Vagina (tissue), 2 donors: ENCODE results near the gene ZCCHC3. TPM values are rescaled to one million over a fixed set of nuclear protein-coding genes. Genes with fewer than 3 reads are reported as not detected.
"Not testable (repeated sequence)": the region's sequence is repeated elsewhere in the genome, so short reads cannot be mapped to it uniquely, and the experiment has no call there.

Source experiments
- DNase-seq, 2 donors: peaks; one replicate each; pipeline ENCODE4 v3.0.0-alpha.2; 2017; ENCODE audit errors: extremely low spot score in 2 of 2
- H3K27ac ChIP-seq: fragments of 200-600 bp; sonication (generic); one replicate; pipeline ENCODE4 v1.5.1; 2019
- H3K27me3 ChIP-seq: fragments of 200-600 bp; sonication (generic); one replicate; pipeline ENCODE4 v1.5.1; 2019
- H3K36me3 ChIP-seq, 2 donors: fragments of 200-600 bp; sonication (generic); one replicate each; pipeline ENCODE4 v1.5.1; 2017 to 2019
- H3K4me1 ChIP-seq: fragments of 200-600 bp; sonication (generic); one replicate; pipeline ENCODE4 v1.5.1; 2019
- H3K4me3 ChIP-seq, 2 donors: fragments of 200-600 bp; sonication (generic); 1 replicate in 1 of 2; 2 replicates in 1 of 2; pipeline ENCODE4 v1.5.1; 2016 to 2019
- H3K9me3 ChIP-seq: fragments of 200-600 bp; sonication (generic); one replicate; pipeline ENCODE4 v1.5.1; 2019
- CTCF ChIP-seq, 3 experiments: fragments of 450-650 bp in 2 of 3; fragments of 200-600 bp in 1 of 3; sonication (generic) in 1 of 3; IDR thresholded peaks; one replicate each; pipeline ENCODE4 v1.5.1; 2017 to 2019; ENCODE audit warnings: antibody characterized with exemption in 3 of 3, mild to moderate bottlenecking in 2 of 3, moderate library complexity in 2 of 3
- POLR2A ChIP-seq, 2 donors: fragments of 450-650 bp; IDR thresholded peaks; one replicate each; pipeline ENCODE4 v1.6.1; 2017; ENCODE audit warnings: antibody characterized with exemption in 2 of 2, mild to moderate bottlenecking in 2 of 2, moderate library complexity in 2 of 2
- POLR2AphosphoS5 ChIP-seq, 2 donors: sonication (generic); formaldehyde crosslinking; IDR thresholded peaks; one replicate each; pipeline ENCODE4 v1.9.0; 2017; ENCODE audit warnings: antibody characterized with exemption in 2 of 2, mild to moderate bottlenecking in 2 of 2, low read depth in 1 of 2; ENCODE audit not compliant: insufficient read depth in 1 of 2
- intact Hi-C: fragments of 100-400 bp; cut with DNase I; formaldehyde crosslinking; loops from one replicate; pipeline ENCODE4 v1.15.1; 2023
- total RNA-seq: library from RNA; depleted of rRNA; stranded (reverse); fragments of >200 nt; gene quantifications from one replicate; pipeline ENCODE4 v1.2.3, GENCODE V29; 2016

The ZCCHC3 gene
- total RNA-seq, 1 donor from 2014 or later, result 13.8 TPM

GRCh38 chr20:329851-330232 lies 32.5 kb downstream of the ZCCHC3 start:
- Histone ChIP-seq H3K4me3 (no peak overlapping the region), H3K9me3 (no peaks in the 10 kb centered on the region), H3K4me1 (peaks cover 47% of the 10 kb centered on the region), H3K27ac (peak overlapping the region; percentile 7), H3K27me3 (no peaks in the 10 kb centered on the region), H3K36me3 (no peaks in the 10 kb centered on the region)
- no peak for DNase-seq
- intact Hi-C loops, result loop anchor here (10.0 kb wide), 1 partner anchor 55 kb away; no protein-coding TSS in a partner anchor
- no peak for TF ChIP-seq POLR2AphosphoS5 (IDR thresholded peaks at IDR 0.05; ENCODE audit: insufficient read depth in 1 of 2, low read depth in 1 of 2)
- TF ChIP-seq POLR2A (IDR thresholded peaks at IDR 0.05), result no peak
- no peak for TF ChIP-seq CTCF (IDR thresholded peaks at IDR 0.05)

GRCh38 chr20:330233-331149 lies 33.1 kb downstream of the ZCCHC3 start:
- no peak for DNase-seq
- no peaks in the 10 kb centered on the region for H3K36me3 ChIP-seq
- H3K27ac ChIP-seq, result peak overlapping the region; percentile 7

GRCh38 chr20:334578-334977 lies 37.2 kb downstream of the ZCCHC3 start:
- H3K9me3 ChIP-seq, result no peaks in the 10 kb centered on the region
- no peaks in the 10 kb centered on the region for H3K27me3 ChIP-seq
- no peak overlapping the region for H3K4me3 ChIP-seq
- no peak for DNase-seq
- TF ChIP-seq CTCF (IDR thresholded peaks at IDR 0.05) (no peak), POLR2A (IDR thresholded peaks at IDR 0.05) (no peak), POLR2AphosphoS5 (IDR thresholded peaks at IDR 0.05; ENCODE audit: insufficient read depth in 1 of 2, low read depth in 1 of 2) (no peak)
- no peak overlapping the region for H3K27ac ChIP-seq
- intact Hi-C loops, result no loop called here
- no peaks in the 10 kb centered on the region for H3K36me3 ChIP-seq
- peaks cover 14% of the 10 kb centered on the region for H3K4me1 ChIP-seq

More at GRCh38 chr20:330233-331149, 33.1 kb downstream of the ZCCHC3 start:
- no peaks in the 10 kb centered on the region for H3K9me3 ChIP-seq
- H3K27me3 ChIP-seq, result no peaks in the 10 kb centered on the region
- H3K4me1 ChIP-seq, result peaks cover 46% of the 10 kb centered on the region
- peak; percentile 56 to 88 (median 74) for TF ChIP-seq CTCF (IDR thresholded peaks at IDR 0.05)
- no peak for TF ChIP-seq POLR2AphosphoS5 (IDR thresholded peaks at IDR 0.05; ENCODE audit: insufficient read depth in 1 of 2, low read depth in 1 of 2)
- intact Hi-C loops, result no loop called here
- no peak overlapping the region for H3K4me3 ChIP-seq

- intact Hi-C loops, H3K27ac ChIP-seq, DNase-seq, H3K4me1 ChIP-seq, H3K4me3 ChIP-seq, H3K9me3 ChIP-seq, H3K36me3 ChIP-seq, H3K27me3 ChIP-seq: not testable (repeated sequence)
These were observed 38.7 kb downstream of the ZCCHC3 start for GRCh38 chr20:336040-336439.

GRCh38 chr20:341682-342081 lies 44.3 kb downstream of the ZCCHC3 start:
- no peak for DNase-seq
- TF ChIP-seq POLR2A (IDR thresholded peaks at IDR 0.05), result no peak
- no peaks in the 10 kb centered on the region for H3K9me3 ChIP-seq
- H3K27ac ChIP-seq, result no peak overlapping the region
- peaks cover 7% of the 10 kb centered on the region for H3K4me1 ChIP-seq
- H3K4me3 ChIP-seq, result no peak overlapping the region
- no peaks in the 10 kb centered on the region for H3K27me3 ChIP-seq
- no peaks in the 10 kb centered on the region for H3K36me3 ChIP-seq
- intact Hi-C loops, result loop anchor here (10.0 kb wide), 1 partner anchor 63 kb away; the partner anchor contains the start of gene RBCK1

- TF ChIP-seq POLR2AphosphoS5 (IDR thresholded peaks at IDR 0.05; ENCODE audit: insufficient read depth in 1 of 2, low read depth in 1 of 2) (no peak), POLR2A (IDR thresholded peaks at IDR 0.05) (no peak), CTCF (IDR thresholded peaks at IDR 0.05) (no peak)
- no peak for DNase-seq
- Histone ChIP-seq H3K36me3 (no peaks in the 10 kb centered on the region), H3K4me1 (peaks cover 15% of the 10 kb centered on the region), H3K27me3 (no peaks in the 10 kb centered on the region), H3K27ac (no peak overlapping the region), H3K9me3 (no peaks in the 10 kb centered on the region), H3K4me3 (no peak overlapping the region)
- intact Hi-C loops, result loop anchor here (10.0 kb wide), 1 partner anchor 62 kb away; the partner anchor contains the start of gene RBCK1
These were observed 45.7 kb downstream of the ZCCHC3 start for GRCh38 chr20:343107-343506.
